ENCODE results near the gene CPLX3.

Gene CPLX3

DNA sequence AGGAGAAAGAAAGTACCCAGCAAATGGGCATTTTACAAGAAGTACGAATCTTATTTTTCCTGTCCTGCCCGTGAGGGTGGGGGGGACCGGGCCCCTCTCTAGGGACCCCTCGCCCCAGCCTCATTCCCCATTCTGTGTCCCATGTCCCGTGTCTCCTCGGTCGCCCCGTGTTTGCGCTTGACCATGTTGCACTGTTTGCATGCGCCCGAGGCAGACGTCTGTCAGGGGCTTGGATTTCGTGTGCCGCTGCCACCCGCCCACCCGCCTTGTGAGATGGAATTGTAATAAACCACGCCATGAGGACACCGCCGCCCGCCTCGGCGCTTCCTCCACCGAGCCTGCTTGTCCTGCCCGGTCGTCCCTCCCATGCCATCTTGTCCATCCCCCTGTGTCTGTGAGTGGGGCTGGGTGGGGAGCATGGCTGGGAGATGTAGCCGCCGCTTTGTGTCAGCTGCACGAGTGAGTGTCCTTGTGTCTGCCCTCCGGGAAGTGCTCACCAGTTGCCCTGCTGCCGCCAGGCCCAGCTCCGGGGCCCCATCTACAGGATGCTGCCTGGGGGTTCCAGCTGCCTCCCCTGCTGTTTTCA lies 23.5 kb upstream of the CPLX3 start:
- no peak for DNase-seq (ENCODE audit: low read depth)

DNA sequence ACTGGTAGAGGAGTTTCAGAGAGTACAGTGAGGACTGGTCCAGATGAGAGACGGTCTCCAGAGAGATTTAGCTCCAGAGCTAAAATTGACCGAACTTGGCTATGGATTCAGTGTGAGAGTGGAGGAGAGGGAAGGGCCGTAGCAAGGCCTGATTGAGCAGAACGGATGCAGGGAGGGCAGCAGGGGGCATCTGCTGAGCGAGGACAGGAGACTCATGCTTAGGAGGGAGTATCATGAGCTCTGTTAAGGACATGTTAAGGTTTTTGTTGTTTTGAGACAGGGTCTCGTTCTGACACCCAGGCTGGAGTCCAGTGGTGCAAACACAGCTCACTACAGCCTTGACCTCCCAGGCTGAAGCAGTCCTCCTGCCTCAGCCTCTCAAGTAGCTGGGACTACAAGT lies 21.5 kb upstream of the CPLX3 start:
- DNase-seq (ENCODE audit: low read depth): no peak

DNA sequence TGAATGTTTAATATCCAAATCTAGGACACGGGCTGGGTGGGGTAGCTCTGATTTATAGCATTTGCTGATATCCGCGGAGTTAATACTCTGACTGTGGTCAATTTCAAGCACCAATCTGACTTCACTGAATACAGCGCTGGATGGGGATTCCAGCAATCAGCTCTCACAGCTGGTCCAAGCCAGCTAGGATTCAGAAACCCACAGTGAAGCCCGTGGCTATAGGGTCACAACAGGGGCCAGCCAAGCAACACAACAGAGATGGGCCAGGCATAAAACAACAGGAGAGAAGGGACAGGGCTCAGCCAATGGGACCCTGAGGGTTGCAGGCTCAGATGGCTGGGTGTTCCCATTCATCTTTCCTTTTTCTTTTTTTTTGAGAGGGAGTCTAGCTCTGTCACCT lies 19.1 kb upstream of the CPLX3 start:
- DNase-seq (ENCODE audit: low read depth): no peak

DNA sequence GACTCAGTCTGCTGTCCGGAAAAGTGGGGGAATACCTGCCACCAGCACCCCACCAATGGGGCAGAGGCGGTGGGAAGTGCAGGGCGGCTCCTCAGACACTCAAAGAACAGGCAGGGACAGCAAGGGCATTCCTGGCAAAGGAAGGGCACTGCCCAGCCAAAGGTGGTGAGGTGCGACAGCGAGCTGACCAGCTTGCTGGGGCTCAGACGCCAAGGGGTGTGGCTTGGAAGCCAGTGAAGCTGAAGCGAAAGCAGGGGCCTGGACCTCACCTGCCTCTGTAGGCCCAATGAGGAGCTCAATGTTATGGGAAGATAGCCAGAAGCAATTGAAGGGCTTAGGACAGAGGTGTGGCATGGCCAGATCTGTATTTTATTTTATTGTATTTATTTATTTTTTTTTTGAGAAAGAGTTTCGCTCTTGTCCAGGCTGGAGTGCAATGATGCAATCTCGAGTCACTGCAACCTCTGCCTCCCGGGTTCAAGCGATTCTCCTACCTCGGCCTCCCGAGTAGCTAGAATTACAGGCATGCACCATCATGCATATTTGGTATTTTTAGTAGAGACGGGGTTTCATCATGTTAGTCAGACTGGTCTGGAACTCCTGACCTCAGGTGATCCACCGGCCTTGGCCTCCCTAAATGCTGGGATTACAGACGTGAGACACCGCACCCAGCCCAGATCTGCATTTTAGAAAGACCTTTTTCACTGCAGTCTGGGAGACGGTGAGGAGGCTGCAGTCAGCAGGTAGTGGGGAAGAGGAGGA lies 18.2 kb upstream of the CPLX3 start:
- DNase-seq (ENCODE audit: low read depth): no peak

DNA sequence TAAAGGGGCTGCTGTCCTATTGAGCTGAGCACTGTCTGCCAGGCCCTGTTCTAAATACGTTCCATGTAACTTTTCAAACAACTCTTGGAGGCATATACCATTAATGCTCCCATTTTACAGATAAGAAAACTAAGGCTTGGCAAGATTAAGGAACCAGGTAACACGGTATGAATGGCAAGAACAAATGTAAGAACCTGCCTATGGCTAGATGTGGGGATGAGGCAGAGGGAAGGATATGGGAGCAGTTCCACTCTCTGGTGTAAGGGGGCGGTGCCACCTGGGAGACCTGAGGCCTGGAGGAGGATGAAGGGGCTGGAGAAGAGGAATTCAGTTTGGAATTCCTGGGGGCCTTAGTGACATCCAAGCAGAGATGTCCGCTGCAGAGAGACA lies 17.6 kb upstream of the CPLX3 start:
- DNase-seq (ENCODE audit: low read depth): no peak

DNA sequence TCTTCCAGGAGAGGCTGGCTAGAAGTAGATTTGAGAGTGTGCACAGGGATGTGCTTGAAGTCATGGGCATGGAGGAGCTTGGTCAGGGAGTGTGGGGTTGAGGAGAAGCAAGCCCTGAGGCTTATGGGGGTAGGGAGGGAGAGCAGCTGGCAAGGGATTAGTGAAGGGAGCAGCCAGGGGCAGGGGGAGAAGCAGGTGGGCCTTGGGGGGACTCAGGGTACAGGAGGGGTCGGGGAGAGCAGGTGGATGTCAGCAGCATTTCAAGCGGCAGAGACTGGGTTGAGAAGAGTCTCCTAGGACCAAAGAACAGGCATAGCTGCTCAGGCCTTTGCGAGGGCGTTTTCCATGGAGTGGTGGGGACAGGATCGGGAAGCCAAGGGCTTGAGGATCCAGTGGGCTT lies 17.2 kb upstream of the CPLX3 start:
- no peak for DNase-seq (ENCODE audit: low read depth)

DNA sequence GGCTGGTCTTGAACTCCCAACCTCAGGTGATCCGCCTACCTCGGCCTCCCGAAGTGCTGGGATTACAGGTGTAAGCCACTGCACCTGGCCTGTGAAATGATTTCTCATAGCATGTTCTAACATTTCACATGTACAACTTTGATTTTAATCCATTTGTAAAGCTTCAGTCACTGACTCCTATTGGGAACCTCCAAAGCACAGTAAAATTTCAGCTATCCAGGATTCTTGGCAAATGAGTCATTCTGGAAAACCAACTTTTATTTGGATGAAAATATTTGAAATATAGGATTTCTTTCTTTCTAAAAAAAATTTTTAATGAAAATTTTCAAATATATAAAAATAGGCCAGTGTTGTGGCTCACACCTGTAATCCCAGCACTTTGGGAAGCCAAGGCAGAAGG lies 16.5 kb upstream of the CPLX3 start:
- no peak for DNase-seq (ENCODE audit: low read depth)

DNA sequence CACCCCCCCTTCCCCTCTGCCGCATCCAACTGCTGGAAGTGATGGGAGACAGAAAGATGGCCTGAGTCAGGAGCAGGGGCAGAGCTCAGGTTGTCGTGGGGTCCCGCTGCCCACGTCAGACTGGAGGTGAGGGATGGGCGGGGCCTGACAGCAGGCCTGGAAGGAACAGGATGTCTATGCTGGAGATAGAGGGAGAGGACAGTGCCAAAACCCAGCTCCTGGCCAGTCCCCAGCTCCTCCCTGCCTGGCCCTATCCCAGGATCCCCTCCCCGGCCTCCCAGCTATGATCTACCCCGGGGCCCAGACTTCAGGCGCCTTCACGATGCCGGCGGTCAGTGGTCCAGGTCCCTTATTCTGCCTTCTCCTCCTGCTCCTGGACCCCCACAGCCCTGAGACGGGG lies 13.9 kb upstream of the CPLX3 start, which contains the start of gene LMAN1L:
Gene LMAN1L (plus strand): TSS at position 303 of the 400 bp plus-strand sequence. CDS start 20 bp downstream, at position 323.
- DNase-seq (ENCODE audit: low read depth): no peak

DNA sequence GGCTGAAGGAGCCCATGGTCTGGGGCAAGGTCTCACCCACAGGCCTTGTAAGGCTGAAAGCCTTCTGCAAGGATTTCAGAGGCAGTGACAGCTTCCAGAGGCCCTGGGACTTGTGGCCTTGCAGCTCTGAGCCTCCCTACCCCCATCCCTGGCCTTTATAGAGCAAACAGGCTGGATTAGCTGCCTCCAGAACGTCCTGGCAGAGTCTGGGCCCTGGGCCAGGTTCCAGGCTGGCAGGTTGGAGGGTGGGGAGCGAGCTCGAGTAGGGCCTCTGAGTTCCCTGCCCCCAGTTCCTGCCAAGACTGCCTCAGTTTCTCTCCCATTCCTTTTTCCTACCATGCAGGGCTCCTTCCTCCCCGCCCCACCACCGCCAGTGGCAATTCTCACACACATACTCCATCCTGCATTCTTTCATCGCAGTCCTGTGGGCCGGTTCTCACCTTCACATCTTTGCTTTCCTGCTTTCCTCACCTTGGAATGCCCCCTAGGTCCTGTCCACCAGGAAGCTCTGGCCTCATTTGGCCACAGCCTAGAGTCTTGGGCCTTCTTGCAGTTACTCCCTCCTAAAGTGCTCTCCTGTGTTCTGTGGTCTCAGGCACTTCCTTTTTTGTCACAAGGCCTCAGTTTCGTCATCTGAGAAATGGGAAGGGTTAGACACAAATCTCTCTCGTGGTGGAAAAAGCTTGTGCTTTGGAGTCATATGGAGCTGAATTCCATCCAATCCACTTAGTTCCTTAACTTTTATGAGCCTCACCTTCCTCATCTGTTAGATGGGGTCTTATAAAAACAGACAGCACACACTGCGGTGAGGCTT lies 11.1 kb upstream of the CPLX3 start:
- peak; percentile 28 for DNase-seq (ENCODE audit: low read depth)

DNA sequence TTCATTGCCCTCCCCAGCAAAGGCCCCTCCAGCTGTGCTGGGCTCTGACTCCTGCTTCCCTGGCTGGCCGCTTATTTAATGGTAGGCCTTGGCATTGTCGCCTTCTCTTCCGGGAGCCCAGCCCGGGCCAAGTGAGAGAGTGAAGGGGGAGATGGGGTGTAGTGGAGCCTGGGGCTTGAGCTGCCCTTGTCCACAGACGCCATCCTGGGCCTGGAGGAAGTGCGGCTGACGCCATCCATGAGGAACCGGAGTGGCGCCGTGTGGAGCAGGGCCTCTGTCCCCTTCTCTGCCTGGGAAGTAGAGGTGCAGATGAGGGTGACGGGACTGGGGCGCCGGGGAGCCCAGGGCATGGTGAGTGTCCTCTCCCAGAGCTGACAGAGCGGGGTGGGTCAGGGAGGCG lies 10.5 kb upstream of the CPLX3 start:
- no peak for DNase-seq (ENCODE audit: low read depth)

DNA sequence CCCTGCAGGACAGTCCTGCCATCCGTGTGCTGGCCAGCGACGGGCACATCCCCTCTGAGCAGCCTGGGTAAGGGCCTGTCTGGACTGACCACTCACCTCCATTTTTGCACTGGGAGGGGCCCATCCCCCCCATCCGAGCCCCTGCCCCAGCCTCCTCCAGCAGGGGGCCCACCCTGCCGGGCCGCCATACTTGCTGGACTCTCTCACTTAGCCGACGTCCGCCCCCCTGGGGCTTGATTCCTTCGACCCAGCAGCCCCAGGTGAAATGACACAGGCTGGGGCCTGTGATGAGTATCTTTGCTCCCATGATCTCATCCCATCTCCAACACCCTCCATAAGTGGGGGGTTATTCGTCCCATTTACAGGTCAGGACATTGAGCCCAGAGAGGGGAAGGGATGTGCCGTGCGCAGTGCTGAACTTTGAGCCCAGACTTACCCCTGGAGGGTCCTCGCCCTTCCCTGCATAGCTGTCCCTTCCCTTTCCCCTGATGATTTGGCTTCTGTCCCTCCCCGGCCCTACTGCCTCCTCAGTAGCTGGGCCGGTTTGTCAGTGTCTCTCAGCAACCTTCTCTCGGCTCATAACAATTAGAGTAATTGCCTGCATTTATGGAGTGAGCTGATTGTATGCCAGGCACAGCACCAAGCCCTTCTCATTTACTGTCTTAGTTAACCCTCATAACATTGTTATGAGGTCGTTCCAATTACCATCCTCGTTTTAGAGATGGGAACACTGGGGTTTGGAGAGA lies 9.6 kb upstream of the CPLX3 start:
- no peak for DNase-seq (ENCODE audit: low read depth)

DNA sequence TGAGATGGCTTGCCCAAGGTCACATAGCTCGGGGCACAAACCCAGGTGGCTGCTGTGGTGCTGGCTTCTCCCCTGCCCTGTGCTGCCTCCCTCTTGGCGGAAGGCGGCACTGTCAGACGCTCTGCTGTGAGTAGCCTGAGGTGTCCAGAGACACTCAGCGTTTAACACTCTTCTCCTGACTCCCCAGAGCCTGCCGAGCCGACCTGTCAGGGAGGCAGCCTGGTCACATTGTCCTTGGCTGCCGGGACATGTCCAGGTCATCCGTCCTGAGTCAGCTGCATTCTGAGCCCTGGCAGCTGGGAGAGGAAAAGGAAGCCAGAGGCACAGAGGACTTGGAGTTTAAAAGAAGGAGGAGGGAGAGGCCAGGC lies 9.1 kb upstream of the CPLX3 start:
- no peak for DNase-seq (ENCODE audit: low read depth)

DNA sequence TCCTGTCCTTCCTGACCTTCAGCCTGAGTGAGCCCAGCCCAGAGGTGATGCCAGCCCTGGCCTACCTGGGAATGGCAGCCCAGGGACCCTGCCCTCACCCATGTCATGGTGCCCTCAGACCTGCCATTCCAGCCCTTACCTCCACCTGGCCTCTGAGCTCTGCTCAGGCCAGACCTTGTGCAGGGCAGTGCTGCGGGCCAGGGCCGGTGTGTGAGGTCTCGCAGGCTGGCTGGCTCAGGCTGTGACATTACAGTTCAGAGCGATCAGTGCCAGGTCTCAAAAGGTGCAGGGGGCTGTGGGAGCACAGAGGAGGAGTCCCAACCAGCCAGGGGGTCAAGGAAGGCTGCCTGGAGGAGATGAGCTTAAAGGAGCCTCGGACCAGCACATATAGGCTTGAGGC lies 6.4 kb upstream of the CPLX3 start:
- DNase-seq (ENCODE audit: low read depth): no peak

DNA sequence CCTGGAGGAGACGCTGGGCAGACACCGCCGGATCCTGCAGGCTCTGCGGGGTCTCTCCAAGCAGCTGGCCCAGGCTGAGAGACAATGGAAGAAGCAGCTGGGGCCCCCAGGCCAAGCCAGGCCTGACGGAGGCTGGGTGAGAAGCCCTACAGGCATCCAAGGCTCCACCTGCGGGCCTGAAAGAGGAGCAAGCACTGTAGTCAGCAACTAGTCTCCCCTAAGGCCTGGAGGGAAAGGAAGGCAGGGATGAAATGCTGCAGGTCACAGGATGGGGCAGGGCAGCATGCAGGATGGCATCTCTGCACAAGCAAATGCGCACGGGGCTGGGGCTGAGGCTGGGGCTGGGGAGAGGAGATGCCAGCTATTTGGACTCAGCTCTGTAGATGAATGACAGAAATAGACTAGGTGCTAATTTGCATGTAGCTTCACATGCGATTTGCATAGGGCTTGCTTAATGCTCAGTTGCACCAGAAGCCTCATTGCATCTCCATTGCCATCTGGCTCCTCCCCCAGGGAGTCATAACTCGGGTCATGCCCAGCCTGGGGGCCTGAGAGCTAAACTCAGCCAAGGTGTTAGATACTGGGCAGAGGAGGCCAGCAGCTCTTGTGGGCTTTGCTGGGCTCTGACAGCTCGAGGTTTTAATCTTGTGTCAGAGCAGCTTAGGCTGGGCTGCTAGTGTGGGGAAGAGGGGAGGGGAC lies 5.2 kb upstream of the CPLX3 start:
- peak; percentile 24 for DNase-seq (ENCODE audit: low read depth)

DNA sequence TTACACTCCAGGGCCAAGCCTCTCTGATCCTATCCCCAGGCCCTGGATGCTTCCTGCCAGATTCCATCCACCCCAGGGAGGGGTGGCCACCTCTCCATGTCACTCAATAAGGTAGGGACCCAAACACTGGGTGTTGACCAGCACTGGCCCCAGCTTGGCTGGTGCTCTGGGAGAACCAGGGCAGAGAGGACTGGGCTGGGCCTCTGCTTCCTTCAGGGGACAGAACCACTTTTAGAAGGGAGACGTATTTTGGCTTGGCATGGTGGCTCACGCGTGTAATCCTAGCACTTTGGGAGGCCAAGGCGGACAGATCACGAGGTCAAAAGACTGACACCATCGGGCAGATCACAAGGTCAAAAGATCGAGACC lies 4.7 kb upstream of the CPLX3 start:
- DNase-seq (ENCODE audit: low read depth): no peak

DNA sequence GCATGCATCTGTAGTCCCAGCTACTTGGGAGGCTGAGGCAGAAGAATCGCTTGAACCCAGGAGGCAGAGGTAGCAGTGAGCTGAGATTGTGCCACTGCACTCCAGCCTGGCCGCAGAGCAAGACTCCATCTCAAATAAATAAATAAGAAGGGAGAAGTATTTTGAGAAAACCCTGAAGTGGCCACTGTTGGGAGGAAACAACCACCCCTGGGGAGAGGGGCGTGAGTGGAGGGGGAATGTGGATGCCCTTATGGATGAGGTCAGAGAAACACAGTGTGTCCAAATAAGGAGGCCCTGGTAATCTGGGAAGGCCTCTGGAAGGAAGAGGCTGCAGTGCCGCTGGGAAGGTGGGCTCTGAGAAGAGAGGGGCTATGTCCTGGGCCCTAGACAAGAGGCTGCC lies 4.2 kb upstream of the CPLX3 start:
- no peak for DNase-seq (ENCODE audit: low read depth)

DNA sequence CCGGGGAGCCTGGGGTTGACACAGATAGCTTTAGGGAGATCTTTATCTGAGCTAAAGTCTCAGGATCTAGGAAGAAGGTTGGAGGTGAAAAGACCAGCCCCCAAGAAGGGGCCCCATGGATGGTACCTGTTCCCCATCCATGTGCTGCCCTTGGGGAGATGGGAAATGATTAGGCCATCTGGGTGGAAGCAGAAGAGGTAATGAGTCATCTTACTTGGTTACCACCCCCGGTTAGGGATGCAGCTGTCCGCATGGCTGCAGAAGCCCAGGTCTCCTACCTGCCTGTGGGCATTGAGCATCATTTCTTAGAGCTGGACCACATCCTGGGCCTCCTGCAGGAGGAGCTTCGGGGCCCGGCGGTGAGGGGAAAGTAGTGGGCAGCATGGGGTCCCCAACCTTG lies 3.1 kb upstream of the CPLX3 start:
- no peak for DNase-seq (ENCODE audit: low read depth)

DNA sequence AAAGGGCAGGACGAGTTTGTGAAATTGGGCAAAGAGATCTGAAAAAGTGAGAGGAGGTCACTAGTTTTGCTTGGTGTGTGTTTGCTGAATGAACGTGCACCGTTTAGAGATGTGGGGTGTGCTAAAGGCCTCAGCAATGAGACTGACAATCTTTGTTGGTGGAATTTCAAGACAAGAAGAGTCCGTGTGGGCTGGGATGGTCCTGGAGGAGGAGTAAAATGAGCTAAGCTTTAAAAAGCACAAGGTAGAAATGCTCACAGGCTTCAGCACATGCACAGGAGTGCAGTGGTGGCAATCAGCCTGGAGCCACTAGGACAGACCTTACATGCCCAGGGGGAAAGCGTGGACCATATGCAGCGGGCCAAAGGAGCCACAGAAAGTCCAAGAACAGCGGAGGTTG lies 1.5 kb upstream of the CPLX3 start:
- DNase-seq (ENCODE audit: low read depth): no peak

DNA sequence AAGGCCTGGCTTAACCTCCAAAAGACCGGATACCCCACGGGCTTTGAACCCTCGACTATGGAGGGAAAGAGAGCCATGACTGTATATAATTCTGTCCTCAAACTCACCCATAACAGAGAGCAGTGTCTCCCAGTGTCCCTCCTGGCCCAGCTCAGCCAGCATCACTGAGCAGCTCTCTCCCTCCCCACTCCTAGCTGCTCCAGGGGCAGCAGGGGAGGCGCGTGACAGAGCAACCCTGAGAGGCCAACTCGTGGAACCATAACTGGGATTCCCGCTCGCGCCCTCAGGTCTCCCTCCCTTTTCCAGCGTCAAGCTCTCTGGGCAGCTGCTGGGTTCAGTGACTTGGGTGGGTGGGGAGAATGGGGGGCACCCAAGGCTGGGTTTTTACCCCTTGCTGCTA lies 561 bp upstream of the CPLX3 start:
- DNase-seq (ENCODE audit: low read depth): no peak

DNA sequence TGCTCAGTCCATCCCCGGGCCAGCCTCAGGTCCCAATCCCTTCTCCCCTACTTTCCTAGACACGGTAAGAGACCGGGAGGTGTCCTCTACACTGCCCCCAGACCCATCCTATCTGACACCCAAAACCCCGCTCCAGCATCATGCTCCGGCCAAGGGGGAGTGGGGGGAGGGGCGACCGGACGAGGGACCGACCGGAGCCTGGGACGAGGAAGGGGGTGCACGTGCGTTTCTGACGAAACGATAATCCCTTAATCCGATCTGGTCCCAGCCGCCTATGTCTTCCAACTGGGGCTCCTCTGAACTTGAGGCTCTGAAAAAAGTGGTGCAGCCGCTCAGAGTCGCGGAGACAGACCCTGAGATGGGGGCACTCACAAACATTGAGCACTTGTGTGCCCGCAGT lies 494 bp downstream of the CPLX3 start:
- DNase-seq (ENCODE audit: low read depth): no peak

DNA sequence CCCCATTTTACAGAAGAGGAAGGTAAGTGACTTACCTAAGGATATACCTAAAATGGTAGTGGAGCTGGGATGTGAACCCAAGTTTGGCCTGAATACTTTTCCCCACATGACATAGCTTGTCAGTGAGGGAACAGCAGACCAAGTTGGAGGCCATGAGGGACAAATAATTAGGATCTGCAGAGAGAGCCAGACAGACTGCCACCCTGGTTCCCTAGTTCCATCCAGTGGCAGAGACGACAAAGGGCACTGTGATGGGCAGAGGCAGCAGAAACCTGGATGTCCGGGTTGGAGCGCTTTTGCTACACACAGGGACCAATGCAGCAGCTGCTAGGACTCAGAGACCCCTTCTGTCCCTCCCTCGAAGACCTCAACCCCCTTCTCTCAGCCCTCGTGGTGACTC lies 1.2 kb downstream of the CPLX3 start:
- DNase-seq (ENCODE audit: low read depth): no peak

DNA sequence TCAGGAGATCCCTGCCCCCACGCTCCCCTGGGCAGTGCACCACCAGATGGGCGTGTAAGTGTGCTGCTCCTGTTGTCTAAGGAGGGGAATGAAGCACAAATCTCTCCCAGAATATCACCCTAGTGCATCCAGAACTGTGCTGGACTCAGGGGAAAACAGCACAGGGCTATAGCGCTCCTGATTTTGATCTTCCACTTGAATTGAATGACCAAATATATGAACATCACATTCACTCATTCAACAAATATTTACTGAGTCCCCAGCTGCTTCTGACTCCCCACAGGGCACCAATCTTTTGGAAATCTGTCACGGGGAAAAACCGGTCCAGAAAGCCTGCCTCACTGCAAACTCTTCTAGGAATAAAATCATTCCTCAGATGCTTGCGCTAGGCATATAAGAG lies 2.4 kb downstream of the CPLX3 start:
- DNase-seq (ENCODE audit: low read depth): no peak

Data from amniotic epithelial cell (primary cell).